ENCODE data around the gene MLC1.
"Not testable (repeated sequence)": the region's sequence is repeated elsewhere in the genome, so short reads cannot be mapped to it uniquely, and the experiment has no call there.

The MLC1 gene

GRCh38 chr22:50101870-50102565 lies 16.8 kb upstream of the MLC1 start:
- DNase-seq: no peak

- DNase-seq: no peak
Observed at GRCh38 chr22:50098052-50098451, 12.8 kb upstream of the MLC1 start.

- DNase-seq: no peak
Observed at GRCh38 chr22:50092342-50092741, 7.1 kb upstream of the MLC1 start.

GRCh38 chr22:50091092-50091768 lies 6.0 kb upstream of the MLC1 start:
- no peak for DNase-seq

GRCh38 chr22:50090412-50090714 lies 5.1 kb upstream of the MLC1 start:
- DNase-seq: no peak

GRCh38 chr22:50089682-50090411 lies 4.6 kb upstream of the MLC1 start, which contains the start of gene MOV10L1:
MOV10L1 (plus strand) TSS chr22:50090006; CDS start chr22:50090089, 83 bp downstream.
- no peak for DNase-seq

- no peak for DNase-seq
Observed at GRCh38 chr22:50089231-50089630, 4.0 kb upstream of the MLC1 start.

- DNase-seq: no peak
Observed at GRCh38 chr22:50088096-50088495, 2.9 kb upstream of the MLC1 start.

- DNase-seq: no peak
Observed at GRCh38 chr22:50087646-50088045, 2.4 kb upstream of the MLC1 start.

GRCh38 chr22:50086975-50087374 lies 1.7 kb upstream of the MLC1 start:
- DNase-seq: not testable (repeated sequence)

- no peak for DNase-seq
Observed at GRCh38 chr22:50086526-50086925, 1.3 kb upstream of the MLC1 start.

GRCh38 chr22:50084614-50085021 lies 608 bp downstream of the MLC1 start:
- DNase-seq: no peak

GRCh38 chr22:50084080-50084477 lies 1.1 kb downstream of the MLC1 start:
- no peak for DNase-seq

GRCh38 chr22:50083462-50084079 lies 1.7 kb downstream of the MLC1 start:
- DNase-seq: no peak

GRCh38 chr22:50082961-50083461 lies 2.2 kb downstream of the MLC1 start:
- DNase-seq: no peak

GRCh38 chr22:50082197-50082715 lies 3.0 kb downstream of the MLC1 start:
- no peak for DNase-seq

- DNase-seq: no peak
Observed at GRCh38 chr22:50081426-50082196, 3.6 kb downstream of the MLC1 start.

GRCh38 chr22:50080077-50080465 lies 5.2 kb downstream of the MLC1 start:
- DNase-seq: no peak

GRCh38 chr22:50078761-50079160 lies 6.5 kb downstream of the MLC1 start:
- no peak for DNase-seq

- DNase-seq: no peak
Observed at GRCh38 chr22:50078246-50078645, 7.0 kb downstream of the MLC1 start.

GRCh38 chr22:50076646-50077535 lies 8.3 kb downstream of the MLC1 start:
- no peak for DNase-seq

All from COR-L47 (cell line).